ENCODE results near the gene MT3.

DNA sequence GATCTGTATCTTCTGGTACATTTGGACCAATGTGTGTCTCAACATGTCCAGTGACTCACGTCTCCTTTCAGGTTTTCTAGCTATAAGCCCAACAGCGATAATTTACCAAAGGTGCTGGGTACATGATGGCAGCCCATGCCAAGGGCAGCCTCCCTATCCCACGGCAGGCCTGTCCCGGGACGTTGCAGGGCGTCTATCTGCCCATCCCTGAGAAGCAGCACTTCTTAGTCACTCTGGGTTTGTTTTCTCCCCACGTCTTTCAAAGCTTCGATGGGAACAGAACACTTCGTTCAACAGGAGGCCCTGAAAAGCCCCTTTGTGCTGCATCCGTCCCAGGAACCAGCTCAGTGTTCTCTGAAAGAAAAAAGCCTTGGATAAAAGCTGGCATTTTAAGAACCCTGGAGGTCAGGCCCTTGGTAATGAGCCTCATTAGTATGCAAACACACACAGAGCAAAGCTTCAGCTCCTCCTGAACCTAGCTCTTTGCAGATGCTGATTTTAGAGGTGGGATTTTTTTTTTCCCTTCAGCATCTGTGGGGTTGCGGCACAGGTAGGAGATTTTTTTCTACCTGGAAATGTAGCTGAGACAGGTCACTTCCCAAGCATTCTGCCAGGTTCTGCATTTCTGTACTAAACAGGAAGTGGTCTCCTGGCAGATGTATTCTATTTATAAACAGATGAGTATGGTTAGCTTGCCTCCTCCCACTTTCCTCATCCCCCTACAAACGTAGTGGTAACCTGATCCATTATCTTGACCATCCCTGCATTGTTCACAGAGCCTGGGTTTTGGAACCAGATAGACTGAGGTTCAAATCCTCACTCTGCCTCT is 42.0 kb upstream of the MT3 start:
- TF ChIP-seq, protein P1, sequence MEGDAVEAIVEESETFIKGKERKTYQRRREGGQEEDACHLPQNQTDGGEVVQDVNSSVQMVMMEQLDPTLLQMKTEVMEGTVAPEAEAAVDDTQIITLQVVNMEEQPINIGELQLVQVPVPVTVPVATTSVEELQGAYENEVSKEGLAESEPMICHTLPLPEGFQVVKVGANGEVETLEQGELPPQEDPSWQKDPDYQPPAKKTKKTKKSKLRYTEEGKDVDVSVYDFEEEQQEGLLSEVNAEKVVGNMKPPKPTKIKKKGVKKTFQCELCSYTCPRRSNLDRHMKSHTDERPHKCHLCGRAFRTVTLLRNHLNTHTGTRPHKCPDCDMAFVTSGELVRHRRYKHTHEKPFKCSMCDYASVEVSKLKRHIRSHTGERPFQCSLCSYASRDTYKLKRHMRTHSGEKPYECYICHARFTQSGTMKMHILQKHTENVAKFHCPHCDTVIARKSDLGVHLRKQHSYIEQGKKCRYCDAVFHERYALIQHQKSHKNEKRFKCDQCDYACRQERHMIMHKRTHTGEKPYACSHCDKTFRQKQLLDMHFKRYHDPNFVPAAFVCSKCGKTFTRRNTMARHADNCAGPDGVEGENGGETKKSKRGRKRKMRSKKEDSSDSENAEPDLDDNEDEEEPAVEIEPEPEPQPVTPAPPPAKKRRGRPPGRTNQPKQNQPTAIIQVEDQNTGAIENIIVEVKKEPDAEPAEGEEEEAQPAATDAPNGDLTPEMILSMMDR (IDR thresholded peaks at IDR 0.05), result no peak
- no peak for TF ChIP-seq POLR2A (IDR thresholded peaks at IDR 0.05)
